ENCODE results near the gene KCNJ16.

Gene KCNJ16

GRCh38 chr17:70074956-70075355 lies at the start of gene KCNJ16:
KCNJ16 (plus strand) TSS chr17:70075225; CDS start chr17:70132088, 56,863 bp downstream.
- in situ Hi-C loops (cut with HindIII; ENCODE audit: low sequenced_read_pairs), result no loop called here
- TF ChIP-seq CTCF (IDR thresholded peaks at IDR 0.05; ENCODE audit: low read depth, low read length, missing control alignments), result no peak
- H3K4me3 ChIP-seq (ENCODE audit: low read depth, low read length), result no peak within 1 kb of the TSS
- DNase-seq (ENCODE audit: low read depth), result no peak

GRCh38 chr17:70028397-70028796 lies 46.6 kb upstream of the KCNJ16 start:
- no peak overlapping the region for H3K4me3 ChIP-seq (ENCODE audit: low read depth, low read length)
- in situ Hi-C loops (cut with HindIII; ENCODE audit: low sequenced_read_pairs), result no loop called here
- no peak for TF ChIP-seq CTCF (IDR thresholded peaks at IDR 0.05; ENCODE audit: low read depth, low read length, missing control alignments)
- DNase-seq (ENCODE audit: low read depth), result no peak

- in situ Hi-C loops (cut with HindIII; ENCODE audit: low sequenced_read_pairs), result no loop called here
- TF ChIP-seq CTCF (IDR thresholded peaks at IDR 0.05; ENCODE audit: low read depth, low read length, missing control alignments), result no peak
- H3K4me3 ChIP-seq (ENCODE audit: low read depth, low read length), result no peak overlapping the region
- DNase-seq (ENCODE audit: low read depth), result no peak
These were observed 45.9 kb upstream of the KCNJ16 start for GRCh38 chr17:70028978-70029767.

DNA sequence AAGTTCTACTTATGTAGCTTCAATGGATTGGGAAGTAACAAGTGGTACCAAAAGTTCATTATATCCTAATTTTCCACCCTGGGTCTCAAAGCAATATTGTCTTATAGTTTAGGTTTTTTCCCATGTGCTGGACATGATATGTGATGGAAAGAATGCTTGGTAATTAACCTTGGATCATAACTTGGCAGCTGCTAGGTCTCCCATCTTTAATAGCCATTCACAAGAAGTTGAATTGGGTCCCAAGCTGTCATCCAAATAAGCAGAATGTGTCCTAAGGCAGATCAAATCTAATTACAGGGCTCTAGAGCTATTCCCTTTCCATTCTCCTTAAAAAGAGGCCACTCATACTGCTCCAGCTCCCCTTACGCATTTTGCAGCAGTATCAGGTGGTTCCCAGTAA lies 44.7 kb upstream of the KCNJ16 start:
- no peak for DNase-seq (ENCODE audit: low read depth)
- in situ Hi-C loops (cut with HindIII; ENCODE audit: low sequenced_read_pairs), result no loop called here
- TF ChIP-seq CTCF (IDR thresholded peaks at IDR 0.05; ENCODE audit: low read depth, low read length, missing control alignments), result no peak
- no peak overlapping the region for H3K4me3 ChIP-seq (ENCODE audit: low read depth, low read length)

DNA sequence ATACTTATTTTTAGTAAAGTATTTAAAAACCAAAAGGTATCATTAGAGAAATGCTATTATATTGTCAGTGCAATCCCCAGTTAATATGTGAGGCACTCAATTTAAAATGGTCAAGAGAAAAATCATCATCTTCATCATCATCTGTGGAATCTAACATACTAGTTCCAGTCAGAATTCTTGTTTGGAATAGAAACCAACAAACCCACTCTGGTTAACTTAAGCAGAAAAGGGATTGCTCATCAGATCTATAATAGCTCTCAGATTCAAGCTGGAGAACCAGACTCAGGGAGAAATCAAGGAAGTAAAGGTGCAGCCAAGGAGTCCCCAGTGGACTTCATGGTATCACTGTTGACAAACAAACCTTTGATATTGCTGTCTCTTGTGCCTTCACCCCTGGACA lies 43.7 kb upstream of the KCNJ16 start:
- no peak overlapping the region for H3K4me3 ChIP-seq (ENCODE audit: low read depth, low read length)
- no peak for DNase-seq (ENCODE audit: low read depth)
- no peak for TF ChIP-seq CTCF (IDR thresholded peaks at IDR 0.05; ENCODE audit: low read depth, low read length, missing control alignments)
- in situ Hi-C loops (cut with HindIII; ENCODE audit: low sequenced_read_pairs), result no loop called here

GRCh38 chr17:70033165-70033564 lies 41.9 kb upstream of the KCNJ16 start:
- no peak for DNase-seq (ENCODE audit: low read depth)
- no peak overlapping the region for H3K4me3 ChIP-seq (ENCODE audit: low read depth, low read length)
- TF ChIP-seq CTCF (IDR thresholded peaks at IDR 0.05; ENCODE audit: low read depth, low read length, missing control alignments), result no peak
- in situ Hi-C loops (cut with HindIII; ENCODE audit: low sequenced_read_pairs), result no loop called here

All from astrocyte of the cerebellum (primary cell).